ENCODE results near the gene PHOX2A. TPM values are rescaled to one million over a fixed set of nuclear protein-coding genes. Genes with fewer than 3 reads are reported as not detected.

The PHOX2A gene
- total RNA-seq, 3 donors from 2014 or later (not counting 1 experiment from before 2014, with no cell fraction given), result not detected

DNA sequence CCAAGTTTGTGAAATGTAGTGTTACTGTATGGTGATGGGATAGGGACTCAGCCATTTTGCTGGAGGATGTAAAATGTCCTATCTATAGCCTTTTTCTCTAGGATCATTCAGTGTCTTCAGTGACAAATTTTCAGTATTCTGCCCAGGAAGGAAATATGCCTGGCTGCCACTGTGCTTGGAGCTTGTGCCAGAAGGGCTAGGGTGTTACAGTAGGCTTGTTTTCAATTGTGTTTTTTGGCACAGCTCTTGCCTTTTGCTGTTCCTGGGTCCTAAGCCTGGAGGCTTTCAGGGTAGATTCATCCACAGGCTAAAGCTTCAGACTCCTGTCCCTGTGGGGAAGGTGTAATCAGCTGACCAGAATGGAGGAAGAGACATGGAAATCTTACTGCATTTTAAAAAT, 22.0 kb upstream of the PHOX2A start:
- Mint-ChIP-seq H3K4me3 (no peak overlapping the region), H3K9me3 (no peaks in the 10 kb centered on the region), H3K27me3 (ENCODE audit: low read depth in 2 of 2) (peaks cover 14 to 18% of the 10 kb centered on the region in 2 donors), H3K27ac (no peak overlapping the region), H3K36me3 (no peaks in the 10 kb centered on the region), H3K4me1 (no peaks in the 10 kb centered on the region)
- Histone ChIP-seq H3K4me3 (ENCODE audit: low read length) (no peak overlapping the region), H3K4me1 (ENCODE audit: control insufficient read depth, insufficient read depth, low read length) (no peaks in the 10 kb centered on the region), H3K9me3 (ENCODE audit: control insufficient read depth, insufficient read depth, low read length) (no peaks in the 10 kb centered on the region), H3K27me3 (ENCODE audit: control insufficient read depth, insufficient read depth, low read length) (no peaks in the 10 kb centered on the region), H3K36me3 (ENCODE audit: control insufficient read depth, insufficient read depth, low read length) (no peaks in the 10 kb centered on the region), H3K27ac (ENCODE audit: low read length) (no peak overlapping the region)
- ATAC-seq (no peak), DNase-seq (no peak)
- intact Hi-C loops (cut with micrococcal nuclease), result no loop called here
- TF ChIP-seq, protein P1, sequence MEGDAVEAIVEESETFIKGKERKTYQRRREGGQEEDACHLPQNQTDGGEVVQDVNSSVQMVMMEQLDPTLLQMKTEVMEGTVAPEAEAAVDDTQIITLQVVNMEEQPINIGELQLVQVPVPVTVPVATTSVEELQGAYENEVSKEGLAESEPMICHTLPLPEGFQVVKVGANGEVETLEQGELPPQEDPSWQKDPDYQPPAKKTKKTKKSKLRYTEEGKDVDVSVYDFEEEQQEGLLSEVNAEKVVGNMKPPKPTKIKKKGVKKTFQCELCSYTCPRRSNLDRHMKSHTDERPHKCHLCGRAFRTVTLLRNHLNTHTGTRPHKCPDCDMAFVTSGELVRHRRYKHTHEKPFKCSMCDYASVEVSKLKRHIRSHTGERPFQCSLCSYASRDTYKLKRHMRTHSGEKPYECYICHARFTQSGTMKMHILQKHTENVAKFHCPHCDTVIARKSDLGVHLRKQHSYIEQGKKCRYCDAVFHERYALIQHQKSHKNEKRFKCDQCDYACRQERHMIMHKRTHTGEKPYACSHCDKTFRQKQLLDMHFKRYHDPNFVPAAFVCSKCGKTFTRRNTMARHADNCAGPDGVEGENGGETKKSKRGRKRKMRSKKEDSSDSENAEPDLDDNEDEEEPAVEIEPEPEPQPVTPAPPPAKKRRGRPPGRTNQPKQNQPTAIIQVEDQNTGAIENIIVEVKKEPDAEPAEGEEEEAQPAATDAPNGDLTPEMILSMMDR (IDR thresholded peaks at IDR 0.05), result no peak

- no peak overlapping the region for H3K4me3 ChIP-seq (ENCODE audit: low read length)
- TF ChIP-seq, protein P1 (IDR thresholded peaks at IDR 0.05), result no peak
- Mint-ChIP-seq H3K27ac (no peak overlapping the region), H3K4me3 (no peak overlapping the region), H3K36me3 (no peaks in the 10 kb centered on the region), H3K27me3 (ENCODE audit: low read depth in 2 of 2) (peaks cover 14 to 16% of the 10 kb centered on the region in 2 donors), H3K9me3 (no peaks in the 10 kb centered on the region), H3K4me1 (no peaks in the 10 kb centered on the region)
- H3K4me1 ChIP-seq (ENCODE audit: control insufficient read depth, insufficient read depth, low read length), result no peaks in the 10 kb centered on the region
- intact Hi-C loops (cut with micrococcal nuclease), result no loop called here
- no peak overlapping the region for H3K27ac ChIP-seq (ENCODE audit: low read length)
- no peak for DNase-seq
- no peaks in the 10 kb centered on the region for H3K36me3 ChIP-seq (ENCODE audit: control insufficient read depth, insufficient read depth, low read length)
- H3K9me3 ChIP-seq (ENCODE audit: control insufficient read depth, insufficient read depth, low read length), result no peaks in the 10 kb centered on the region
- 26% methylated on average over 4 of the region's 4 CpGs for WGBS (ENCODE audit: insufficient coverage)
- peak in 1 of 3 donors; percentile 56 for ATAC-seq
- no peaks in the 10 kb centered on the region for H3K27me3 ChIP-seq (ENCODE audit: control insufficient read depth, insufficient read depth, low read length)
These were observed 19.4 kb upstream of the PHOX2A start for GRCh38 chr11:72263361-72263760.

- TF ChIP-seq, protein P1 (IDR thresholded peaks at IDR 0.05), result no peak
- Histone ChIP-seq H3K27me3 (ENCODE audit: control insufficient read depth, insufficient read depth, low read length) (no peaks in the 10 kb centered on the region), H3K36me3 (ENCODE audit: control insufficient read depth, insufficient read depth, low read length) (no peaks in the 10 kb centered on the region), H3K27ac (ENCODE audit: low read length) (no peak overlapping the region), H3K9me3 (ENCODE audit: control insufficient read depth, insufficient read depth, low read length) (no peaks in the 10 kb centered on the region), H3K4me1 (ENCODE audit: control insufficient read depth, insufficient read depth, low read length) (no peaks in the 10 kb centered on the region), H3K4me3 (ENCODE audit: low read length) (no peak overlapping the region)
- no peaks in the 10 kb centered on the region for H3K9me3 Mint-ChIP-seq
- H3K4me1 Mint-ChIP-seq, result no peaks in the 10 kb centered on the region
- DNase-seq (no peak), ATAC-seq (no peak)
- no peak overlapping the region for H3K4me3 Mint-ChIP-seq
- no peak overlapping the region for H3K27ac Mint-ChIP-seq
- 90% methylated on average over 5 of the region's 5 CpGs for whole genome bisulfite sequencing (ENCODE audit: insufficient coverage)
- no peaks in the 10 kb centered on the region for H3K36me3 Mint-ChIP-seq
- intact Hi-C loops (cut with micrococcal nuclease), result no loop called here
- H3K27me3 Mint-ChIP-seq (ENCODE audit: low read depth in 2 of 2), result peaks cover 11 to 14% of the 10 kb centered on the region in 2 donors
These were observed 16.6 kb upstream of the PHOX2A start for GRCh38 chr11:72260574-72260973.

- Histone ChIP-seq H3K4me1 (ENCODE audit: control insufficient read depth, insufficient read depth, low read length) (no peaks in the 10 kb centered on the region), H3K9me3 (ENCODE audit: control insufficient read depth, insufficient read depth, low read length) (no peaks in the 10 kb centered on the region), H3K27ac (ENCODE audit: low read length) (no peak overlapping the region), H3K27me3 (ENCODE audit: control insufficient read depth, insufficient read depth, low read length) (no peaks in the 10 kb centered on the region), H3K36me3 (ENCODE audit: control insufficient read depth, insufficient read depth, low read length) (no peaks in the 10 kb centered on the region), H3K4me3 (ENCODE audit: low read length) (no peak overlapping the region)
- no peaks in the 10 kb centered on the region for H3K36me3 Mint-ChIP-seq
- no peaks in the 10 kb centered on the region for H3K9me3 Mint-ChIP-seq
- no peaks in the 10 kb centered on the region for H3K4me1 Mint-ChIP-seq
- H3K27me3 Mint-ChIP-seq (ENCODE audit: low read depth in 2 of 2), result peaks cover 12 to 14% of the 10 kb centered on the region in 2 donors
- intact Hi-C loops (cut with micrococcal nuclease), result no loop called here
- TF ChIP-seq, protein P1 (IDR thresholded peaks at IDR 0.05), result no peak
- DNase-seq (no peak), ATAC-seq (no peak)
- H3K27ac Mint-ChIP-seq, result no peak overlapping the region
- WGBS (ENCODE audit: insufficient coverage), result 76% methylated on average over 2 of the region's 2 CpGs
- H3K4me3 Mint-ChIP-seq, result no peak overlapping the region
These were observed 15.5 kb upstream of the PHOX2A start for GRCh38 chr11:72259490-72259889.

All from natural killer cell (primary cell).